Measurements from ENCODE around the gene PYGO2. TPM values are rescaled to one million over a fixed set of nuclear protein-coding genes. Genes with fewer than 3 reads are reported as not detected.

The PYGO2 gene, protein sequence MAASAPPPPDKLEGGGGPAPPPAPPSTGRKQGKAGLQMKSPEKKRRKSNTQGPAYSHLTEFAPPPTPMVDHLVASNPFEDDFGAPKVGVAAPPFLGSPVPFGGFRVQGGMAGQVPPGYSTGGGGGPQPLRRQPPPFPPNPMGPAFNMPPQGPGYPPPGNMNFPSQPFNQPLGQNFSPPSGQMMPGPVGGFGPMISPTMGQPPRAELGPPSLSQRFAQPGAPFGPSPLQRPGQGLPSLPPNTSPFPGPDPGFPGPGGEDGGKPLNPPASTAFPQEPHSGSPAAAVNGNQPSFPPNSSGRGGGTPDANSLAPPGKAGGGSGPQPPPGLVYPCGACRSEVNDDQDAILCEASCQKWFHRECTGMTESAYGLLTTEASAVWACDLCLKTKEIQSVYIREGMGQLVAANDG
- polyA plus RNA-seq (2011; rRNA removed) (18.1 and 19.3 TPM in 2 replicates), polyA minus RNA-seq (2011; rRNA and poly(A)+ RNA removed) (14.3 and 14.8 TPM in 2 replicates)

DNA sequence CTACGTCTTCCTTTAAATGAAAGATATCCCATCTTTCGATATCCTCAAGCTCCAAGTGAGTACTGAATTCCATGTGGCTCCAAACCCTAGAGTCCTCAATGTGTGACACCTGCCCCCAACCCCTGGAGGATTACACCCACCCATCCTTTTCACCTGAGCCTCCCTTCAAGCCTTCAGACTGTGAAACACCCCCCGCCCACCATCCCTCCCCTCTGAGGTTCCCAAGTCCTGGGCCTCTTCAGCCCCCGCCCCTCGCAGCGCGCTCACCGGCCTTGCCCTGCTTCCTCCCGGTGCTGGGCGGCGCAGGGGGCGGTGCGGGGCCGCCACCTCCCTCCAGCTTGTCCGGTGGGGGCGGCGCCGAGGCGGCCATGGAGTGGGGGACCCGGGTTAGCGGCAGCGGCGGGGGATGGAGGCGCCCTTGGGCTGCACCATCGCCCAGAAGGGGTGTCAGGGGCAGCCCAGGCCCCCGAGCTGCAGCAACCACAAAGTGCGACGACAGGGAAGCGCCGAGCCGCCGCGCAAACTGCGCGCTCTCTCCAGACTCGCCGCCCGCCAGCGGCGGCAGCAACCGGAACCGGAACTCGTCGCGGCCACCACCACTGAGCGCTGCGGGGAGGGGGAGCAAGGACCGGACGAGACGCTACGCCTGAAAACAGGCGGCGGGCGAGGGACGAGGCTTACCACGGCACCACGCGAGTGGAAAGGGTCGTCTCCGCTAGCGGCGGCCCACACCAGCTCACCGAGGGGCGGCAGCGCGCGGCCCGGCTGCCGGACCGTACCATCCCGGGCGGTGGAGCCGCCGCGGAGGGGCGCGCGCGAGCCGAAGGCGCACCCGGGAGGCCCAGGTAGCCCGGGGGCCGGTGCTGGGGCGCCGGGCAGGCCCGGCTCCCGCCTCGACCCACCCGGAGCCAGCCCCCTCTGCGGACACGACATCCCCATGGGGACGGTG is at the start of gene PYGO2:
TSS of gene PYGO2 (minus strand) at position 576 of the 949 bp plus-strand sequence. CDS start at position 370, 206 bp downstream.
- H3K9me3 ChIP-seq (ENCODE audit: control insufficient read depth, insufficient read depth, low read length) = no peaks in the 10 kb centered on the region; the same call in 1 of the 2 replicates
- ChIA-PET CTCF (interaction anchor here (0.6 to 2.1 kb wide), 5 partner anchors 9 to 56 kb away, joined by 3 to 11 read pairs (median 4); partner anchors contain the start of gene SHC1), POLR2A (interaction anchor here (0.5 to 5.6 kb wide), 8 partner anchors 10 to 304 kb away, joined by 3 to 59 read pairs (median 4); partner anchors contain the start of genes PMVK and SHC1)
- H3K27ac ChIP-seq (ENCODE audit: low read depth, low read length) = peak within 1 kb of the TSS; percentile 81
- no peaks in the 10 kb centered on the region for H3K27me3 ChIP-seq (ENCODE audit: control insufficient read depth, insufficient read depth, low read length)
- TF ChIP-seq, protein P1, sequence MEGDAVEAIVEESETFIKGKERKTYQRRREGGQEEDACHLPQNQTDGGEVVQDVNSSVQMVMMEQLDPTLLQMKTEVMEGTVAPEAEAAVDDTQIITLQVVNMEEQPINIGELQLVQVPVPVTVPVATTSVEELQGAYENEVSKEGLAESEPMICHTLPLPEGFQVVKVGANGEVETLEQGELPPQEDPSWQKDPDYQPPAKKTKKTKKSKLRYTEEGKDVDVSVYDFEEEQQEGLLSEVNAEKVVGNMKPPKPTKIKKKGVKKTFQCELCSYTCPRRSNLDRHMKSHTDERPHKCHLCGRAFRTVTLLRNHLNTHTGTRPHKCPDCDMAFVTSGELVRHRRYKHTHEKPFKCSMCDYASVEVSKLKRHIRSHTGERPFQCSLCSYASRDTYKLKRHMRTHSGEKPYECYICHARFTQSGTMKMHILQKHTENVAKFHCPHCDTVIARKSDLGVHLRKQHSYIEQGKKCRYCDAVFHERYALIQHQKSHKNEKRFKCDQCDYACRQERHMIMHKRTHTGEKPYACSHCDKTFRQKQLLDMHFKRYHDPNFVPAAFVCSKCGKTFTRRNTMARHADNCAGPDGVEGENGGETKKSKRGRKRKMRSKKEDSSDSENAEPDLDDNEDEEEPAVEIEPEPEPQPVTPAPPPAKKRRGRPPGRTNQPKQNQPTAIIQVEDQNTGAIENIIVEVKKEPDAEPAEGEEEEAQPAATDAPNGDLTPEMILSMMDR (IDR thresholded peaks at IDR 0.05; ENCODE audit: low read depth, low read length) = peak; percentile 16
- DNase-seq (ENCODE audit: low read depth, low spot score) = no peak
- H3K4me3 ChIP-seq (ENCODE audit: low read depth, low read length) = peak within 1 kb of the TSS; percentile 74

DNA sequence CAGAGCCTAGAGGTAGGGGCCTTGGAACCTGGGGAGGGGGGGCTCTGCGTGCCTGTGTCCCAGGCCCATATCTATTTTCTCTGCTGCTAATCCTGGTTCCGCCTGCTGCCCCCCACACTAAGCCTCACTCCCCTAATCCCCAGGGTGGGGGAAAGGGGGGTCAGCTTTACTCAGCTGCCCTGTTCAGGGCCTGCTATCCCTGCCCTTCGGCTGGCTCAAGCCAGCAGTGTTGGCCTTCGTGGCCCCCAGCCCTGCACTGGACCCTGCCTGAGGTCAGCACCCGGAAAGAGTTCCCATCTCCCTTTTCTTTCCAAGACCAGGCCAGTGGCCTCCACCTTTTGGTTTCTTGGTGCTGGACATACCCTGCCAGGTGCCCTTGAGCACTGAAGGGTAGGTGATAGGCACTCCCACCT is 49.4 kb upstream of the PYGO2 start:
- no peaks in the 10 kb centered on the region for H3K9me3 ChIP-seq (ENCODE audit: control insufficient read depth, insufficient read depth, low read length)
- H3K27me3 ChIP-seq (ENCODE audit: control insufficient read depth, insufficient read depth, low read length) = no peaks in the 10 kb centered on the region
- CTCF ChIA-PET = interaction anchor here (1.0 kb wide), 2 partner anchors 15 to 183 kb away, joined by 3 to 4 read pairs; no protein-coding TSS in a partner anchor
- no peak overlapping the region for H3K27ac ChIP-seq (ENCODE audit: low read depth, low read length)
- DNase-seq (ENCODE audit: low read depth, low spot score) = no peak
- POLR2A ChIA-PET = no interaction called here
- no peak overlapping the region for H3K4me3 ChIP-seq (ENCODE audit: low read depth, low read length)
- TF ChIP-seq, protein P1 (IDR thresholded peaks at IDR 0.05; ENCODE audit: low read depth, low read length) = no peak

DNA sequence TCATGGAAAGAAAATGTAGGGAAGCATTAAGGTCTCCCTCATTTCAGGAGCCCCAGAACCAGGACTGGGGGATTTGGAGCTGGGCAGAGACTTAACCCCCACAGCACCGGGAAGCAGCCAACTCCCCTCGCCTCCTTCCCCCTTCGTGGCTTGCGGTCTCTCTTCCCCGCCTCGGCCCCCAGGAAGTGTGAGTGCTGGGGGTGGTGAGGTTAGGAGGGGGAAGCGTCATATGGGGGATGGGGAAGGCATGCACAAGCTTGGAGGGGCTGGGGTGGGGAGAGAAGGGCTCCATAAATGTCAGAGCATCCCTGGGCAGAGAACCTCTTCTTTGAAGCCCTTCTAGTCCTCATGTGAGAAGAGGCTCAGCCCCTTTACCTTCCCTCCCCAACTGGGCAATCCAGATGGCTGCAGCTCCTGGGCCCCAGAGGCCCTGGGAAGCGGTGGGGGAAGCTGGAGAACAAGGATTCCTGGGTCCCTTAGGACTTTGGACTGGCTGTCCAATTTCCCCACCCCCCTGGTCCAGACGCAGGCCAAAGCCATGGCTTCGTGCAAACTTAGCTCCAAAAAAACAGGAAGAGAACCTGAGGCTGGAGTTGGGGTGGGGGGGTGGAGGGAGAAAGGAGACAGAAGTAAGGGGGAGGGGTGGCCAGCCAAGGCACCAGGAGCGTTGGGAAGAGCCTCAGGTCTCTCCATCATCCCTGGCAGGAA is 48.8 kb upstream of the PYGO2 start:
- no peak for DNase-seq (ENCODE audit: low read depth, low spot score)
- CTCF ChIA-PET = interaction anchor here (1.0 kb wide), 2 partner anchors 14 to 184 kb away, joined by 3 to 4 read pairs; no protein-coding TSS in a partner anchor
- POLR2A ChIA-PET = no interaction called here

DNA sequence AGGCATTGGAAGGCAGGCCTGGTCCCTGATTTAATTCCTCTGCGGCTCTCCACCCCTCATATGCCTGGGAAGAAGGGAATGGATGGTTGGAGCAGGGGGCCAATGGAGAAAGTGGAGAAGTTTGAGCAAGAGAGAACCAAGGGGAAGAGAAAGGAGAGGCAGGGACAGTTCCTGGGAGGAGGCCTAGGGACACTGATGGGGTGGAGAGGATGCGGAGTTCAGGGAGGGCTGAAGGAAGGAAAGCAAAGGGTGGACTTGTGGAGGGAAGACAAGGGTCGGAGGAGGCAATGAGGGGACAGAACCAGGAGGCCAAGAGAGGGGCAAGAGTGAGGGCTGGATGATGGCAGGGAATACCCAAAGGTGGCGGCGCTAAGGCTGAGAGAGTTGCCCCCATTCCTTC is 48.2 kb upstream of the PYGO2 start:
- Histone ChIP-seq H3K9me3 (ENCODE audit: control insufficient read depth, insufficient read depth, low read length) (no peaks in the 10 kb centered on the region), H3K27ac (ENCODE audit: low read depth, low read length) (no peak overlapping the region), H3K27me3 (ENCODE audit: control insufficient read depth, insufficient read depth, low read length) (no peaks in the 10 kb centered on the region), H3K4me3 (ENCODE audit: low read depth, low read length) (no peak overlapping the region)
- no peak for DNase-seq (ENCODE audit: low read depth, low spot score)
- ChIA-PET CTCF (interaction anchor here (4.5 kb wide), 1 partner anchor 8 kb away, joined by 38 read pairs; no protein-coding TSS in a partner anchor), POLR2A (no interaction called here)
- TF ChIP-seq, protein P1 (IDR thresholded peaks at IDR 0.05; ENCODE audit: low read depth, low read length) = no peak

More for the DNA sequence above, 48.8 kb upstream of the PYGO2 start:
- H3K27ac ChIP-seq (ENCODE audit: low read depth, low read length) = no peak overlapping the region
- H3K4me3 ChIP-seq (ENCODE audit: low read depth, low read length) = no peak overlapping the region
- TF ChIP-seq, protein P1 (IDR thresholded peaks at IDR 0.05; ENCODE audit: low read depth, low read length) = no peak
- H3K27me3 ChIP-seq (ENCODE audit: control insufficient read depth, insufficient read depth, low read length) = no peaks in the 10 kb centered on the region
- H3K9me3 ChIP-seq (ENCODE audit: control insufficient read depth, insufficient read depth, low read length) = no peaks in the 10 kb centered on the region
